NCI-H2196 treated with DMSO at 0.1 percent for 48 hours (cell line): ENCODE measurements around the gene MLXIP.
"Not testable (repeated sequence)": the region's sequence is repeated elsewhere in the genome, so short reads cannot be mapped to it uniquely, and the experiment has no call there.

Experiments used
- DNase-seq: peaks from one replicate; lab custom pipeline; 2025; ENCODE audit not compliant: unreplicated experiment; lab: John Stamatoyannopoulos, UW

Gene MLXIP

GRCh38 chr12:122054842-122055520 is 23.6 kb upstream of the MLXIP start:
- DNase-seq: no peak

DNA sequence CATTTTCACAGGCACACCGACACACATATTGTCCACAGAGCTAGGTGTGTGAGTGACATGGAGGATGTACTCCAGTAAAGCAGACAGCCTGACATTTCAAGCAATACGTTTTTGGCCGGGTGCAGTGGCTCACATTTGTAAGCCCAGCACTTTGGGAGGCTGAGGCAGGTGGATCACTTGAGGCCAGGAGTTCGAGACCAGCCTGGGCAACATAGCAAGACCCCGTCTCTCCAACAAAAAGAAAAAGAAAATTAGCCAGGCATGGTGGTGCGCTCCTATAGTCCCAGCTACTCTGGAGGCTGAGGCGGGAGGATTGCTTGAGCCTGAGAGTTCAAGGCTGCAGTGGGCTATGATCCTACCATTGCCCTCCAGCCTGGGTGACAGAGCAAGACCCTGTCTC is 22.1 kb upstream of the MLXIP start:
- not testable (repeated sequence) for DNase-seq

- no peak for DNase-seq
Measured at GRCh38 chr12:122057007-122057735, 21.4 kb upstream of the MLXIP start.

GRCh38 chr12:122057769-122058168 is 20.8 kb upstream of the MLXIP start:
- no peak for DNase-seq

DNA sequence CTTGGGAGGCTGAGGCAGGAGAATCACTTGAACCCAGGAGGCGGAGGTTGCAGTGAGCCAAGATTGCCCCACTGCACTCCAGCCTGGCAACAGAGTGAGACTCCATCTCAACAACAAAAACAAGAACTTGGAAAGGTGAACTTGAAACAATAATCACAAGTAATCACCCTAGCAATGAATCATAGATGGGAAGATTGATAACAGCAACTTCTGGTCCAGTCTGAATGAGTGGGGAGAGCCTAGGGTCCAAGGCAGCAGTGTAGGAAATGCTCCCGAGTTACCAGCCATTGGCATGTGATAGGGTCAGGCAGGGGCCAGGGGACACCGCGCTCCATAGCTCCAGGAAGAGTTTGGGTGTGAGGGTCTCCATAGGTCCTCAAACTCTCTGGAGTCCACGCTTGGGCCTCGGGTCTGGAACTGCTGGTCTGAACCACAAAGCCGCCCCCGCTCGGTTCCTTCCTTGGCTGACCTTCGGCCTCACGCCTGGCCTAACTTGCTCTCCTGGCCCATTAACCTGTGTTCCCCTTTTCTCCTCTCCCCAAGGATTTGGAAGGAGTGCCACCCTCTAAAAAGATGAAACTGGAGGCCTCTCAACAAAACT is 19.9 kb upstream of the MLXIP start:
- DNase-seq: no peak

DNA sequence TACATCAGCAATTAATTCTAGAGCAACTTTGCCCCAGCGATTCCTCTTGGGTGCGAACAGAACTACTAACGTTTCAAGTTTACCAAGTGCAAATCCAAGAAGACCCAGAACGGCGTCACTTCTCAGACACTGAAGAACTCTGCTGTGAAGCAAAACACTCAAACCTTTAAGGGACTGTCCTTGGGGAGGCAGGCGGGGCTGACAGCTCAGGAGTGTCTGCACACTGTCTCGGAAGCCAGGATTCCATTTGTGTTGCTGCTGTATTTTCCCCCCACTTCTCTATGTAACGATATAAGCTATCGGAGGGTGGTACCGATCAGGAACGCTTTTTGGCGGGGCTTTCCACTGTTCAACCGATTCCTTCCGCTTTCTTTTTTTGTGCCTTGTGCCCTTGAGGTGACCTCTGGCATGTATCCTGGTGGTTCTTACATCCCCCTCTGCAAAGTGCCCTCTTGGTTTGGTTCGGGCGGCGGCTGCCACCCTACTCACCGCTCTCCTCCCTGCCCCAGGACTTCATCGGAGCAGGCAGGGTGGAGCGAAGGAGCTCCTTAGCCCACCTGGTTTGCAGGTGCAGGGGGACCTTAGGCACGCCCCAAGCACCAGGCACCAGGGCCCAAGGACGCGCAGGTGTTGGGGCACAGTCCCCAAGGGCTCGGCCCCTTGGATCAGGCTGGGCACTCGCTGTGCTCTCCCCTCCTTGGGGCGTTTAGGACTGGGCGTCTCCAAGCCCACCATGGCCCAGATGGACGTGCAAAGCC is 19.2 kb upstream of the MLXIP start:
- no peak for DNase-seq

- no peak for DNase-seq
Measured at GRCh38 chr12:122060081-122060501, 18.5 kb upstream of the MLXIP start.

DNA sequence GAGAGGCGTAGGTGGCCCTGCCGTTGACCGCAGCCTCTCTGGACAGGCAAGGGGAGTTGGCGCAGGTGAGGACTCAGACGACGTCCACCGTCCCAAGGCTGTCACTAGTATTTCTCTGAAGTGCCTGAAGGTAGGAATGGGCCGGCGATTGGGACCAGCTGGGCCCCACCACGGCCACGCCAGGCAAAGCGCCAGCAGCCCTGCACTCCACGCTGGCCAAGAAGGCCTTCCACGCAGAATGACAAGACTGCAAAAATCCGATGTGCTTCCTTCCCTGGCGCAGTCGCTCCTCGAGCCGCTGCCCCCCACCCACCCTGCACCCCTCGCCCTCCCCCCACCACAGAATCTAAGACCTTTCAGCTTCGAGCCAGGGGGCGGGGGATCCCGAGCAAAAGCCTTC is 17.3 kb upstream of the MLXIP start:
- no peak for DNase-seq

GRCh38 chr12:122062832-122063693 is 15.5 kb upstream of the MLXIP start:
- peak; percentile 70 for DNase-seq

DNA sequence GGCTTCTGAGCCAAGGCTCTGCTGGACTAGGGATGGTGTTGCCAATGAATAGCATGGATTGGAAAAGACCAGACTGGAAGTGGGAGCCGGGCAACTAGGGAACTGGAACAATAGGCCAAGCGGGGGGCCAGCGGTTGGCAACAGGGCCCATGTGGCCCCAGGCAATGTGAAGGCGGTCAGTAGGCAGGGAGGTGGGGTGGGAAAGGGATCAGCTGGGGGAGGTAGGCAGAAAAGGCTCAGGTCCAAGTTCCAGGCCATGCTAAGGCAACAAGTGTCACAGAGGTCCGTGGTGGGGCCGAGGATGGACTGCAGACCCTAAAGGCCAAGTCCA is 14.9 kb upstream of the MLXIP start:
- DNase-seq: no peak

DNA sequence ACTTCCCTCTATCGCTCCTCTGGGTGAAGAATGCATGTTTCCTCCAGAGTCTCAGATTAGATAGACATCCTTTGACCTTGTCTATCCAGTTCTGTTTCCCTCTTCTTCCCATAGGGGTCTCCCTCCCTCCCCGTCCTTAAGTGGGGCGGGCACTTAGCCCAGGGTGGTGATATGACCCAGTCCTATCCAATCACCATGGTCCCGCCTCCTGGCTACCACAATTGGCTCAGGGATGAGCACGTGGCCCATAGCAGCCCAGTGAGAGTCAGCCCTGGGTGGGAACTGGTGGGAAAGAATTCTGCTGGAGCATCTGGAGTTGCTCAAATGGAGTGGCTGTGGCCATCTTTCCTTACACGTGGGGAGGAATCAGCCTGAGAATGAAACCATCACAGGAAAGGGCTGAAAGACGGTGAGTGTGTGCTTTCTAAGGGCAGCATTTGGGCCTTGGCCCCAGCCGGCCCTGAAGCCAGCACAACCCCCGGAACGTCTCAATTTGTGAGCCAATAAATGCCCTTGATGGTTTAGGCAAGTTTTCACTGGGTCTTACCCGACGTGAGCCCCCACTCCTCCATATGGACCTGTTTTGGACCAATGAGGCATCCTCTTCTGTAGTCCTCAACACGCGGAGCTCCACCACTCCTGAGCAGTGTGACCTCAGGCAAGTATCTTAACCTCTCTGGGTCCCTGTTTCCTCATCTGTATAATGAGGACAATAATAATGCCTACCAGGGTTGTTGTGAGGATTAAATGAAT is 14.4 kb upstream of the MLXIP start:
- DNase-seq: peak; percentile 87

- DNase-seq: peak; percentile 33
Measured at GRCh38 chr12:122064780-122065588, 13.6 kb upstream of the MLXIP start.

- no peak for DNase-seq
Measured at GRCh38 chr12:122067548-122067947, 11.0 kb upstream of the MLXIP start.

- DNase-seq: no peak
Measured at GRCh38 chr12:122067966-122068365, 10.6 kb upstream of the MLXIP start.

GRCh38 chr12:122072031-122072970 is 6.3 kb upstream of the MLXIP start:
- DNase-seq: peak; percentile 43

GRCh38 chr12:122073815-122074214 is 4.7 kb upstream of the MLXIP start:
- DNase-seq: no peak

DNA sequence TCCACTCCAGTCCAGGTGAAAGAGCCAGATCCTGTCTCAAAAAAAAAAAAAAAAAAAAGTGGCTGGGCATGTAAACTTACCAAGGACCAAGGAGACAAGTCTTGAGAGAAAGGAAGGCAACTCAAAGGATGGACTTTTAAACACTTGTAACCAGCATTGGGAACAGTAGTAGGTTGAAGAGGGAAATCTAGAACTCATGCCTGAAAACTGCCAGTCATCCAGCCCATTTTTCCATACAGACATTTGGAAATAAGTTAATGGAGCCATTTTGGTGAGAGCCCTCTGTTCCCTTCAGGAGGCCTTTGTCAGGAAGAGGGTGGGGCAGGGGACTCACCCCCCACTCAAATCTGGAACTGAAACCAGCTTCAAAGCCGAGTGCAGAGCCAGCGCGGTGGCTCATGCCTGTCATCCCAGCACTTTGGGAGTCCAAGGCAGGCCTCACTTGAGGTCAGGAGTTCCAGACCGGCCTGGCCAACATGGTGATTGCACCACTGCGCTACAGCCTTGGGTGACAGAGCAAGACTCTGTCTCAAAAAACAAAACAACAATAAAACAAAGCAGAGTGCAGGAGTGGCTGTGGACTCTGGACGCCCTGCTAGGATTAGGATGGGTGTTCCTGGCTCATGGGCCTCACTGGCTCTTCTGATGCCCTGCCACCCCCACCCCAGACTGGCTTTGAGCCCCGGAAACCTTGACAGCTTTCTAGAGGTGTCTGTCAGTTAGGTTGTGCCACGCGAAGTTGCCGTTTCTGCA is 1.6 kb upstream of the MLXIP start:
- no peak for DNase-seq
